GM19239 (cell line): ENCODE results near the gene USE1.

Experiments
- DNase-seq: peaks from one replicate; pipeline ENCODE4 v3.0.0; 2011; ENCODE audit warnings: low spot score; ENCODE audit not compliant: insufficient read length
- FAIRE-seq: peaks from 2 replicates; lab custom pipeline; 2011; peaks lifted over from hg19 to GRCh38; lab: Jason Lieb, UNC

The USE1 gene

DNA sequence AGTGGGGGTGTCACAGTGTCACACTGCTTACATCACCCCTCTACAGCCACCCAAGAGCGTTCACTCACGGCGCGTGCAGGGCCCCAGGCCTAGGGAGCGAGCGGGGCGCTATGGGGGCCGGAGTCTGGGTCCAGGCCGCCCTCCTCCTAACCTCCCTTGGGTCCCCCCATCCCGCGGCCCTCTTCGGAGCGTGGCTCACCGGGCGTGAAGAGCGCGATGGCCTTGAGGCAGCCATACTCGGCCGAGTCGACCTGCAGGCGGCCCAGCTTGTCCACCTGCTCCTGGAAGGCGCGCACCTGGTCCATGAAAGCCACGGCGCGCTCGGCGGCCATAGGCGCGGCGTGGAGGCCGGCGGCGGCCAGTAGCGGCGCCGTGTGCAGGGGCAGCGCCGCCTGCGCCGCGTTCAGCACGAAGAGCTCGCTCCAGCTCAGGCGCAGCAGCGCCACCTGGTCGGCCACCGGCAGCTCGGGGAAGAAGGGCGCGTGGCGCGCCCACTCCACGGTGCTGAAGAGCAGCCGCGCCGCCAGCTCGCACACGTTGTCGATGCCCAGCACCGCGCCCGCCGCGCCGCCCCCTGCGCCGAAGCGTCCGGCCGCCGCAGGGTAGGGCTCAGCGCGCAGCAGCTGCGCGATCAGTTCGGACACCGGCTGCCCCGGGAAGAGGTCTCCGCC, 20.3 kb downstream of the USE1 start:
- FAIRE-seq (no peak), DNase-seq (peak; percentile 84)

DNA sequence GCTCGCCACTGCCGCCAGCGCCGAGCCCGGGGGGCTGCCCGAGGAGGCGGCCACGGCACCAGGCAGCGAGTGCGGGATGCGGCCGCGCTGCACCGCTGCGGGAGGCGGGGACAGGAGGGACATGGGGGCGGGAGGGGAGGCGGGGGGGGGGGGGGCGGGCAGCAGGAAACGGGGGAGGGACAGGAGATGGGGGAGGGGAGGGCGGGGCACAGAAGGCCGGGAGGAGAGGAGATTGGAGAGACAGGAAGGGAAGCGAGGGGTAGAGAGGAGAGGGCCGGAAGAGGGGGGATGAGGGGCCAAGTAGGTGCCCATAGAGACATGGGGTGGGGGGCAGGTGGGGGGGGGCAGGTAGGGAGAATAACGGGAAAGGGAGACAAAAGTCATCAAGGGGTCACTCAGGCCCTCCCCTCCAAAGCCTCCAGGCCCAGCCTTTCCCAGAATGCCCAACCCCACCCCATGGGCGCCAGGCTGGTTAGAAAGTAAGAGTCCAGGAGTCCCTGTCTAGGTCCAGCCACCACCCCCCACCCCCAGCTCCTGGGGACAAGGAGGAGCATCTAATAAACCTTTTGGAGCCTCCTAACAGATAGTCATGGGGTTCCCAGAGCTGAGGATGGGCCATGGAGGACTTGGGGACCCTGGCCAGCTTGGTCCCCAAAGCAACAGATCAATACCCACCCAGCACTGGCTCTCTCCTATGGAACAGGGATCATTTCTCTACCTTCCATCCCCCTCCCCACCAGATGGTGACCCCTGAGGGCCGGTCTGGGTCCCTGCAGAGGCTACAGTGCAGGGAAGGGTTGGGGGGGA, 21.0 kb downstream of the USE1 start:
- FAIRE-seq, result no peak
- DNase-seq, result no peak

DNA sequence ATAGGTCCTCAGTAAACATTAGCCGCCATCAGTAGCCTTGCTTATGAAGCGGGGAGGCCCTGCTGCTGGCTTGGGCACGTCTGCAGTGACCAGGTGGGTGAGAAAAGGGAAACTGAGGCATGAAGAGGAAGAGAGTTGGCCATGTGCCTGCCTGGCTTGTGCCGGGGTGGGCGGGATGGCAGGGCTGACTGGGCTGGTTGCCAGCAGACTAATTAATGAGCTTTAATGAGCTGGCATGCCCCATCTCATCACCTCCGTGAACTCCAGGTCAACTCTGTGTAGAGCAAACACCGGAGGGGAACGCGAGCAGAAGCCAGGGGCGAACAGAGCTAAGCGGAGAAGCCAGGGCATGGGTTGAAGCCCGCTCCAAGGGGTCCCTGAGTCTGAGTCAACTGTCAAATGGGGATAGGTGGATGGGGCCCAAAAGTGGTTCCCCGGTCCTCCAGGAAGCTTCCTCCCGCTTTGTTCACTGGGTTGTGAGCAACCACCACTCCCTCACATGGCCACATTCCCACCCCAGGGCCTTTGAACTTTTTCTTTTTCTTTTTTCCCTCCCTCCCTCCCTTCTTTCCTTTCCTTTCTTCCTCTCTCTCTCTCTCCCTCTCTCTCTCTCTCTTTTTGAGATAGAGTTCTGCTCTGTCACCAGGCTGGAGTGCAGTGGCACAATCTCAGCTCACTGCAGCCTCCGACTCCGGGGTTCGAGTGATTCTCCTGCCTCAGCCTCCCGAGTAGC, 21.8 kb downstream of the USE1 start:
- no peak for FAIRE-seq

DNA sequence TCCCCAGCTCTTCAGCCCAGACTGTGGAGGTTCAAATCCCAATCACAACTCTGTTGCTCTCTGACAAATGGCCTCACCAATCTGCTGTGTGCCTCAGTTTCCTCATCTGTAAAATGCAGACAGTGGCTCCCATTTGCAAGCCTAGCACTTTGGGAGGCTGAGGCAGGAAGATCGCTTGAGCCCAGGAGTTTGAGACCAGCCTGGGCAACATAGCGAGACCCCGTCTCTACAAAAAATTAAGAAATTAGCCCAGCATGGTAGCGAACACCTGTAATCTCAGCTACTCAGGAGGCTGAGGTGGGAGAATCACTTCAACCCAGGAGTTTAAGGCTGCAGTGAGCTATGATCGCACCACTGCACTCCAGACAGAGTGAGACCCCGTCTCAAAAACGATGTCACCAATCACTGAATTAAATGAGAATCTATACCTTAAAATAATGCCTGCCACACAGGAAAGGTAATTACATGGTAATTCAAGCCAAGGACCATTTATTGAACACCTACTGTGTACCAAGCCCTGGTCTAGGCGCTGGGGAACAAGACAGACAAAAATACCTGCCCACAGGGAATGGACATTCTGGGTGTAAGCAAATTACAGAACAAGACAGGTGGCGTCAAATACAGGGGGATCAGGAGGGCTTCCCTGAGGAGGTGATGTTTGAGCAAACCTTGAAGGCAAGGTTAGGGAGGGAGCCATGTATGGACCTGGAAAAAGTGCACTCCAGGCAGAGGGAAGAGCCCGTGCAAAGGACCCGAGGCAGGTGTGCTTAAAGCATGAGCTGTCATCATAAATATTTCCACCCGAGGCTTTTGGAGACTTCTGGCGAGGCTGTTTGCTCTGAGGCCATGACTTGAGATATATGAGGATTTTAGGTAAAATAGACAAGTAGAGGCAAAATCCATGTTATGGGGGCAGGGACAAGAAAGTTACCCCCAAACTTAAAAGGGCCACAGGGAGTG, 22.9 kb downstream of the USE1 start:
- DNase-seq, result no peak
- no peak for FAIRE-seq

More for the DNA sequence above, 21.8 kb downstream of the USE1 start:
- DNase-seq, result no peak

DNA sequence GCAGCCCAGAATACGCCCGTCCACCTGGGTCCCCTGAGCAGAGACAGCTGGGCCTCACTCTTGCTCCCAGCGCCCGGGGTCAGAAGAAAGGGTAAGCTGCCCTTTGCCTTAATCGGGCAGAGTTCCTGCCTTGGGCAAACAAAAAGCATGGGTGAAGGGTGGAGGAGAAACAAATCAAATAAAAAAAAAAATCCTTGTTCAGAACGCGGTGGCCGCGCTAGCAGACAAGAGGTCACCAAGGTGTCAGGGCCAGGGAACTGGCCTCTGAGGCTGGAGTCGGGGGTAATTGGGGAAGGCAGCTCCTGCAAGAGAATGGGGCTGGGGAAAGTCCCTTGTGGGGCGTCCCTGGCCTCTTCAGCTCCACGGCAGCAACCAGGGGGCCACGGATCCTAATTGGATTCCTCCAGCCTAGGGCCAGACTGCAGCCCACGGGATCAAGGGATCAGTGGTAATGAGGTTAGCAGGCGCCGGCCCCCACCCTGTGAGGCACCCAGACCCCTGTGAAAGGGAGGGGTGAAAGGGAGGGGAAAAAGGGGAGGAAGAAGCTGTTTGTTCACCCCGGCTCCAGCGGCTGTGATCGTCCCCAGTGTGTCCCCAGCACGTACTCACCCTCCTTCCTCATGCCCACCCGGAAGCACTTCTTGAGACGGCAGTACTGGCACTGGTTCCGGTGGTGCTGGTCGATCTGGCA, 25.1 kb downstream of the USE1 start:
- DNase-seq, result no peak
- no peak for FAIRE-seq

DNA sequence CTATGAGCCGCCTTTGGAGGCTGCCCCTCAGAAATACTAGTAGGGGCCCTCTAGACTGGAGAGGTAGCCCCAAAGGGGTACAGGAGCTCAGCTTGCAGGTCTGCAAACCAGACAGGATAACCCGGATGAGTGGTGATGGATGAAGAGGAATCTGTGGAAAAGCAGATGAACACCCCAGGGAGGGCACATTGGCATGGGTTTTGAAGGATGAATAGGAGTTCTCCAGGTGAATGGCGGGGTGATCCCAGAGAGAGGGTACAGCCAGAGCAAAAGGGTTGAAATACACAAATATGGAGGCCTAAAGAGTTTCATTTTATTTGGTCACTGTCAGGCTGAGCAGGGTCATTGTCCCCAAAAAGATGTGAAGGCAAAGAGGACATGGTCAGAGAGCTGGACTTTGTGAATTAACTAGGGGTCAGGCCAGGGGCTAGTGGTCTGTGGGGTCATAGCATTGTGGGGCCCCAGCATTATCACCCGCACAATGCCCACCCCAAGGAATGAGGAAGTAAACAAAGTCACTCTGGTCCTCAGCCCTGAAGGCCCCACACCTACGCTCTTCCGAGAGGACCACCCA, 25.8 kb downstream of the USE1 start:
- DNase-seq (no peak), FAIRE-seq (no peak)

DNA sequence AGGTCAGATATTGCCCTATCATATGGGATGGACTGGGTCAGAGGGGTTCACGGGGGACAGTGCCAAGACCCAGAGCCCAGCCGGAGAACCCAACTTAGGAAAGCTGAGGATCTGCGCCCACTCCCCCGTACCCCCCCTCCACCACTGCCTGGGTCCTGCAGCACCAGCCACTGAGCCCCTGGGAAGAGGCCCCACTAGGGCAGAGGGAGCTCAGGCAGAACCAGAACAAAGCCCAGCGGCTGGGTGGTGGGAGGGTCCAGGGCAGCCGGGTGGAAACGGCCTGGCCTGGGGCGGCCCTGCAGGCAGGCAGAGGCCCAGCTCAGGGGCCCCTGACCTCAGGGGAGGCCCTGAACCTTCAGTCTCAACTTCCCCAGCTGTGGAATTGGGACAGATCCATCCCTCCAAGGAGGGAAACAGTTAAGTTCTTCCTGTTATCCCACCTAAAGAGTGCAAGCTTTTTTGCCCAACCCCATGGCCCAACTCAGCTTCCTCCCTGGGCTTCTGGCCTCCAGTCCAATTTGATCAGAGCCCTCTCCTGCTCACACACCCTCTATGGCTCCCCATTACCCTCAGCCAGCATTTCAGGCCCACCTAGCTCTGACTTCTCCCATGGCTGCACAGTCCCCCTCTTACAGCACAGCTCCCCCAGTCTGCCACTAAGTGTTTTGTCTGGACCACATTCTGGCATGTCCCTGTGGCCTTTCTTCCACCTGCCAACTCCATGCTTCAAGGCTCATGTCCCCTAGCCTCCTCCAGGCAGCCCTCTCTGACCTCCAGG, 27.5 kb downstream of the USE1 start:
- FAIRE-seq, result no peak
- no peak for DNase-seq

DNA sequence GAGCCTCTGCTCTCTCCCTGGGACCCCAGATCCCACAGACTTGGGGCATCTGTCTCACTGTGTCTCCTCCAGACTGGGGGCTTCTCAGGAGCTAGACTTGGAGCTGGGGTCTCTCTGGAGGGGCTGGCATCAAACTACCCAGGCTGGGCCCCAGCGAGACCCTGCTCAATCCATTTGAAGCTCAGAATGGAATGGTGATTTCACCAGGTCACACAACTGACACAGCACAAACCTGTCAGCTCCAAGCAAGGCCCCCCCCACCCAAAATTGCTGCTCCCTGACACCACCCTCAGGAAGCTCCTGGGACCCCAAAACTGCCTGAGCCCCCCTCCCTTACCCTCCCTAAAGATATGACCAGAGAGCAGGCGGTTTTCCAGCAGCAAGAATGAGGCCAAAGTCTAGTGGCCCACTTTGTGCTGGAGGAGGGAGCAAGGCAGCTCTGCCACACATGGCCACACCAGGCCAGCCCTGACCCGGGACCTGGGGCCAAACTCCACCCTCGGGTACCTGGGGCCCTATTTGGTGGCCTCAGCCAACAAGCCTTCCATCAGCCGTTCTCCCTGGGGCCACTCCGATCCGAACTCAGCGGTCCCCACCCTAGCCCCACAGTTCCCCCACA, 28.2 kb downstream of the USE1 start:
- no peak for FAIRE-seq
- no peak for DNase-seq

DNA sequence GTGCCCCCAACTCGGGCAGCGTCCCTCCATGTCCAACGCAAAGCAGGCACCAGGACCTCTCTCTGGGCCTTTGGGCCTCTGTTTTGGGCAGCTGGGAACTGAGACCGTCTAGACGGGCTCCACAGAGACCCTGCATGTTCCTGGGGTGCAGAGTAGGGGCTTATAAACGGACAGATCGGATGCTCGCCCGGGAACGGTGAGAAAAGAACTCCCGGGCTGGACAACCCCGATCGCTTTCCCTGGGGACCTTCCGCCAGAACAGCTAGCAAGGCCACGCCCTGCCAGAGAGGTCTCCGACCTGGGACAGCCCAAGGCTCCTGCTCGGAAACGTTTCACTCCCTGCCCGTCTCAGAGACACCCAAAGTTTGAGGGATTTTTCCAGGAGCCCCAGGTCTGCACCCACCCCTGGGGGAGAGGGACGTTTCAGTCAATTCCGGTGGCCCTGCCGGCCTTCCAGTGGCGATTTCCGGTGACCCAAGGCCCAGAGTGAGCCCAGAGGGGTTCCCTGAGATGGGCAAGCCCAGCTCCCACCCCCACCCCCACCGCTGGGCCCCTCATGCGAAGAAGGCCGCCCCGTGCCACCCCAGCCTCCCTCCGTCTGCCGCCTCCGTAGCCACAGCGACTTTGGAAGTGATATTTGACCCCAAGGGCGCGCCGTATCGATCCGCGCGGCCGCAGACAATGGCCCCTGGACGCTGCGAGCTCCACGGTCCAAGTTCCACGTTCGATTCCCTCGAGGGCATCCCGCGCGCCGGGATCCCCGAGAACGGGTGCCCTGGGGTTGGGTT, 28.9 kb downstream of the USE1 start:
- FAIRE-seq (no peak), DNase-seq (no peak)

DNA sequence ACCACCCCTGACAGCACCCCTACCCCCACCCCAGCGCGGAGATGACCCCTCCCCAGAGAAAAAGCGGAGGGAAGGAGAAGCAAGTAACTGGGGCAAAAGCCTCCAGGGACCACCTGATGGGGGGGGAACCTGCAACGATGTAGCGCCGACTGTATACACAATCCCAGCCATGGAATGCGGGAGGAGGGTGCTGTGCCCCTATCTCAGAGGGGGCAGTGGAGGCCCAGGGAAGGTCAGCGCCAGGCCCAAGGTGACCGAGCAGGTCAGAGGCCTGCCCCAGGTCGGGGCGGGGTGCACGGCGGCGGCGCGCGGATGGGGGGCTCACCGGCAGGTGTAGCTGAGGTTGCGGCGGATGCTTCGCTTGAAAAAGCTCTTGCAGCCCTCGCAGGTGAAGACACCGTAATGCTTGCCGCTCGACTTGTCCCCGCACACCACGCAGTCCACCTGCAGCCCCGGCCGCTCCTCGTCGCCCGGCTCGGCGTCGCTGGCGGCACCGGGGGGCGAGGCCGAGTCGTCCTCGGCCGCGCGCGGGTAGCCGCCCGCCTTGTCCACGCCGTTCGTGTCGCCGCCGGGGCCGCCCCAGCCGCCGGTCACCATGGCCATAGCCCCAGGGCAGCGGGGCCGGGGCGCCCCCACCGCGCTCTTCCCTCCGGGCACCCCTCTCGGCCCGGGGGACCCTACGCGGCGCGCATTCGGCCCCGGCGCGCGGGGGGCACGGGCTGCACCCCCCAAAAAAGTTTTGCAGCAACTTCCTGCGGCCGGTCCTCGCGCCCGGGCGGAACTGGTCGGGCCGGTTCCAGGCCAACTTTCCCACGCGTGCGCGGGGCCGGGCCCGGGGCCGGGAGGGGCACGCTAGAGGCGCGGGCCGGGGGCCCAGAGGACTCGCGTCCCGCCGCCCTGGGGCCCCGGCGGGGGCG, 29.7 kb downstream of the USE1 start:
- FAIRE-seq, result no peak
- DNase-seq, result no peak

DNA sequence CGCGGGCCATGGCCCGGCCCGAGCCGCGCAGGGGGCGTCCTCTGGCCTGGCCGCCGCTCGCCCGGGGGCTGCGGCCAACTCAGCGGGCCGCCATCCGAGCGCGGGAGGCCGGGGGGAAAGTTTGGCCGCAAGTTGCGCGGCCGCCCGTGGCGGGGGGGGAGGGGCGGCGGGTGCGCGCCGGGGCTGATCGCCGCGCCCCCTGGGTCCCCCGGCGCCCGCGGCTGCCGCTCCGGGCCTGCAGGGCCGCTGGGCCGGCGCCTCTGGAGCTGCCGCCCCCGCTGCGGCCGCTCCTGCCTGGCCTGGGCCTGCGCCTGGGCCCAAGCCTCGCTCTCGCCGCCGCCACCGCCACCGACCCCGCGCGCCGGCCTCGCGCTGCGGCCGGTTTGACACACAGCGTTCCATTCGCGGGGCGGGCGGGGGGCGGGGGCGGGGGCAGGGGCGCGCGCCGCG, 30.4 kb downstream of the USE1 start, which contains the start of gene NR2F6:
NR2F6 (minus strand) TSS at position 385 of the 450 bp plus-strand sequence. CDS start 699 bp downstream, outside the sequence.
- FAIRE-seq (no peak), DNase-seq (peak; percentile 93)

DNA sequence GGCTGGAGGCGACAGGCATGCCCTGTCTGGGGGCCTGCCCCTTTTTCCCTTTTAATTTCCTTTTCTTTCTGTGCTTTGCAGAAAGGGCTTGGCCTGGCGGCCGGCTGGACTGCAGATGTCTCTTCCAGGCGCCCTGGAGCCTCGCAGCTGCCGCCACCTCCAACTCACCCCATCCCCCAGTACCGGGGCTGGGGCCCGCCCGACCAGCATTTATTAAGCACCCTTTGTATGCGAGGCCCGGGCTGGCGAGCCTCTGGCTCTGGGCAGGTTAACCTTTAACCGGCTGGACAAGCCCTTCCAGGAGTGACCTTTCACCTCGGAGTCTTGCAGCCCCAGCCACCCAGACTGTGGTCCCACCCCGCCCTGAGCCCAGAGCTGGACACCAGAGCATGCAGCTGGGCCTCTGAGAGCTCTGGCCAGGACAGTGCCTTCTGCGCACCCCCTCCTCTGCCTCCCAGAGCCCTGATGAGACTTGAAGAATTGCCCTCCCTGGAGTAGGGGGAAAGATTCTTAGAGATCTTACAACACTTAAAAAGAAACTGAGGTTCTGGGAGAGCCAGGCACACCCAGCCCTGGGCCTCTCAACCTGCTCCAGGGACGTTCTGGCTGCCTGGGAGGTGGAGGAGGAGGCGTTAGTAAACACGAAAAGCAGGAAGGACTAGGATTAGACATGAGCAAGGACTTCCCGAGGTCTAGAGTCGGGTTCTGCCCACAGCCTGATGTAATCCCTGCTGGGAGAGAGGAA, 31.7 kb downstream of the USE1 start:
- FAIRE-seq, result no peak

DNA sequence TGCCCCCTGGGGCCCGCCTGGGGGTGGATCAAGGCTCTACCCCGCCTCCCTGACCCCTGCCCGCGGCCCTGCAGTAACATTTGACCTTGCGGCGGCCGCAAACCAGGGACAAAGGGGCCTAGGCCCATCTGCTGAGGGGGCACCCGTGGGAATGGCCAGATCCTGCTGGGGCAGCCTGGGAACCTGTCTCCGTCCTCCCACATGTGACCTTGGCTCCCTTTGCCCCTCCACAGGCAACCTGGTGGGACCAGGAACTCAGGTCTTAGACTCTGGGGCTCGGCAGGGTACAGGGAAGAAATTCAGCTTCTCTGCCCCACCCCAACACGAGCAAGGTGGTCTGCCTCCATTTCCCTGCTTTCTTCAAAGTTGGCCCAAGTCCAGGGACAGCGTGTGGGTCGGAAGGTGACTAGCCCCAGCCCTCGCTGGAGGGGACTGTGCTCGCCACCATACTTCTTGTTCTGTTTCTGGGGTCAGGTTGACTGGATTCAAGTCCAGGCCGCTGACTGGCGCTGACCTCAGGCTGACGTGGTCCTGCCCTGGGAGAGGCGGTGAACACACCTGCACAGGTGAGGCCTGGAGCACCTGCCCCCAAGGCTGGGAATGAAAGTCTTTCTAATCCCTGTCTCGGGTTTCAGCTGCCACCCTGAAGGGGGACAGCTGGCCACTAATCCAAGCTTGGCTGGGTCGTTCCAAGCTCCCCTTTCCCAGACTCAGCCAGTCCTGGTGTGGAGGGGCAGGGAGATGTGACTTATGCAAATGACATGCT, 33.0 kb downstream of the USE1 start:
- no peak for DNase-seq
- no peak for FAIRE-seq

More for the DNA sequence above, 31.7 kb downstream of the USE1 start:
- no peak for DNase-seq

DNA sequence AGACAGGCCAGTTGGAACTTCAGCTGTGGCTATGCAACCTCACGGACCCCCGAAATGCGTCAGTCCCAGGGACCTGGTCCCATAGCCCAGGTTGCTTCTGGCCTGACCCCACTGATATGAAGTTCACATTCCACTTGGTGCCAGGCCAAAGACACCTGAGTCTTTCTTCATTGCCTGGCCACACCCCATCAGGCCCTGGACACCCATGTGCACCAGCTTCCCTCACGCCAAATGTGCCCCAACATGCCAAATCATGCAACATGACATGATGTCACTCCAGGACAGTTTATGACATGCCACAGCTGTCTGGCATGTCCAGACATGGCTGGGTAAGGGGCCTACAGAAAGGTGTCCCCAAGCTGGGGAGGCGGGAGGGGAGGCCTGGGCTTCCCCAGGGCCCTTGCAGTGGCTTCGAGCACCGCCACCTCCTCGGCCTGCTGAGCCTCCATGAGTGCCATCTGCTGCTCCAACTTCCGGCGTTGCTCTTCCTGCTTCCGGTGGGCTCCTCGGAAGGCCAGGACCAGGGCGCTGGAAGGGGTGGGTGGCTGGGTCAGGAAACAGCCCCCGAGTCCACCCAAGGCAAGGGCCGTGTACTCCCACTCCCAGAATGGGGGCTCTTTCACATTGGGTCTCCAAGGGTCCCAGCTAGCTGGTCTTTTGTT, 34.9 kb downstream of the USE1 start:
- no peak for FAIRE-seq
- DNase-seq, result no peak
